MM.1S (cell line): ENCODE data around the gene FGD6.
"Not testable (repeated sequence)": the region's sequence is repeated elsewhere in the genome, so short reads cannot be mapped to it uniquely, and the experiment has no call there.

Experiments used
- EZH2 ChIP-seq: fragments of 300-600 bp; sonication (generic); optimal IDR thresholded peaks from 2 replicates; pipeline ENCODE3; 2017; ENCODE audit warnings: low read depth, mild to moderate bottlenecking, antibody characterized with exemption, low read length, mixed read lengths
- TF ChIP-seq, protein P1 (sequence below): fragments of 300-600 bp; sonication (generic); IDR thresholded peaks from 2 replicates; pipeline ENCODE4 v1.5.1; 2016; ENCODE audit warnings: antibody characterized with exemption, low read length, mixed read lengths

DNA sequence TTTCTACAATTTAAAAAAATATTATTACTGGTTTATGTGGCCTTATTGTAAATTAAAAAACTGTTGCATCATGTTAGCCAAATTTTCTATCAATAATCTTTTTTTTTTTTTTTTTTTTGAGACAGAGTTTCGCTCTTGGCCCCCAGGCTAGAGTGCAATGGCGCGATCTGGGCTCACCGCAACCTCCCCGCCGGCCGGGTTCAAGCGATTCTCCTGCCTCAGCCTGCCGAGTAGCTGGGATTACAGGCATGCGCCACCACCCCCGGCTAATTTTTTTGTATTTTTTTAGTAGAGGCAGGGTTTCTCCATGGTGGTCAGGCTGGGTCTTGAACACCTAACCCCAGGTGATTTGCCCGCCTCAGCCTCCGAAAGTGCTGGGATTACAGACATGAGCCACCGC, 16.9 kb upstream of the FGD6 start:
- TF ChIP-seq, protein P1, sequence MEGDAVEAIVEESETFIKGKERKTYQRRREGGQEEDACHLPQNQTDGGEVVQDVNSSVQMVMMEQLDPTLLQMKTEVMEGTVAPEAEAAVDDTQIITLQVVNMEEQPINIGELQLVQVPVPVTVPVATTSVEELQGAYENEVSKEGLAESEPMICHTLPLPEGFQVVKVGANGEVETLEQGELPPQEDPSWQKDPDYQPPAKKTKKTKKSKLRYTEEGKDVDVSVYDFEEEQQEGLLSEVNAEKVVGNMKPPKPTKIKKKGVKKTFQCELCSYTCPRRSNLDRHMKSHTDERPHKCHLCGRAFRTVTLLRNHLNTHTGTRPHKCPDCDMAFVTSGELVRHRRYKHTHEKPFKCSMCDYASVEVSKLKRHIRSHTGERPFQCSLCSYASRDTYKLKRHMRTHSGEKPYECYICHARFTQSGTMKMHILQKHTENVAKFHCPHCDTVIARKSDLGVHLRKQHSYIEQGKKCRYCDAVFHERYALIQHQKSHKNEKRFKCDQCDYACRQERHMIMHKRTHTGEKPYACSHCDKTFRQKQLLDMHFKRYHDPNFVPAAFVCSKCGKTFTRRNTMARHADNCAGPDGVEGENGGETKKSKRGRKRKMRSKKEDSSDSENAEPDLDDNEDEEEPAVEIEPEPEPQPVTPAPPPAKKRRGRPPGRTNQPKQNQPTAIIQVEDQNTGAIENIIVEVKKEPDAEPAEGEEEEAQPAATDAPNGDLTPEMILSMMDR = not testable (repeated sequence)
- not testable (repeated sequence) for TF ChIP-seq EZH2
